GM12878 (cell line): ENCODE data around the gene ARMC2. TPM values are rescaled to one million over a fixed set of nuclear protein-coding genes. Genes with fewer than 3 reads are reported as not detected.
"Not testable (repeated sequence)": the region's sequence is repeated elsewhere in the genome, so short reads cannot be mapped to it uniquely, and the experiment has no call there.

Source experiments
- ATAC-seq: fragments of 200-7000 bp; cut with Tn5 transposase; 3 replicates; pipeline ENCODE4 v1.9.1; 2020; ENCODE audit warnings: mild to moderate bottlenecking, moderate library complexity
- BruUV-seq: library from RNA; stranded (reverse); fragments of 400-500 nt; replicated peaks from 2 replicates; lab custom pipeline; 2021; lab: Mats Ljungman, UMichigan
- CTCF ChIA-PET: fragments of 300-600 bp; sonication (Branson Sonifier 250); formaldehyde crosslinking; extraction: SDS; loops from one replicate; lab custom pipeline; 2021; ENCODE audit warnings: inconsistent platforms; lab: Yijun Ruan, JAX
- POLR2A ChIA-PET: fragments of 350-600 bp; formaldehyde crosslinking; extraction: SDS; loops from one replicate; lab custom pipeline; 2021; ENCODE audit warnings: inconsistent platforms; lab: Charles Lee
- RAD21 ChIA-PET: fragments of 300-600 bp; sonication (Branson Sonifier 250); formaldehyde crosslinking; loops from one replicate; lab custom pipeline; 2023; ENCODE audit warnings: antibody characterized with exemption; ENCODE audit not compliant: unreplicated experiment; lab: Charles Lee
- SMC1A ChIA-PET: fragments of 300-600 bp; sonication (Branson Sonifier 250); formaldehyde crosslinking; loops from one replicate; lab custom pipeline; 2023; ENCODE audit not compliant: unreplicated experiment, uncharacterized antibody; lab: Charles Lee
- DNase-seq: peaks from one replicate; pipeline ENCODE4 v3.0.0-alpha.2; 2011; ENCODE audit warnings: low read depth, low spot score
- FAIRE-seq: peaks from 3 replicates; lab custom pipeline; 2011; peaks lifted over from hg19 to GRCh38; lab: Jason Lieb, UNC
- H2AFZ ChIP-seq: 2 replicates; pipeline ENCODE4 v1.6.0; 2011; ENCODE audit warnings: low read depth, low read length, control low read depth; ENCODE audit not compliant: control insufficient read depth
- H3K27ac ChIP-seq: 2 replicates; pipeline ENCODE4 v1.5.1; 2011; ENCODE audit warnings: control low read depth; ENCODE audit not compliant: control insufficient read depth, insufficient read depth
- H3K27me3 ChIP-seq, 2 experiments: replicated peaks in 1 of 2; 2 replicates each; pipeline versions ENCODE4 v1.6.0 to v1.6.1; 2011; ENCODE audit warnings: low read length in 1 of 2; ENCODE audit not compliant: control insufficient read depth in 2 of 2, insufficient read depth in 2 of 2
- H3K36me3 ChIP-seq, 2 experiments: 2 replicates each; pipeline ENCODE4 v1.5.1; 2011; ENCODE audit warnings: low read length in 1 of 2; ENCODE audit not compliant: control insufficient read depth in 2 of 2, insufficient read depth in 2 of 2
- H3K4me1 ChIP-seq: 2 replicates; pipeline ENCODE4 v1.6.1; 2011; ENCODE audit warnings: mild to moderate bottlenecking, low read length, moderate library complexity, mixed read lengths; ENCODE audit not compliant: control insufficient read depth, insufficient read depth
- H3K4me2 ChIP-seq: 2 replicates; pipeline ENCODE4 v1.6.0; 2011; ENCODE audit warnings: control low read depth; ENCODE audit not compliant: control insufficient read depth, insufficient read depth
- H3K4me3 ChIP-seq: fragments of 200-600 bp; sonication (generic); 2 replicates; pipeline ENCODE4 v1.5.1; 2016
- H3K79me2 ChIP-seq: 2 replicates; pipeline ENCODE4 v1.6.0; 2011; ENCODE audit warnings: low read length; ENCODE audit not compliant: control insufficient read depth, insufficient read depth
- H3K9ac ChIP-seq: 2 replicates; pipeline ENCODE4 v1.8.0; 2011; ENCODE audit warnings: low read length, control low read depth, mixed read lengths; ENCODE audit not compliant: control insufficient read depth, insufficient read depth
- H3K9me3 ChIP-seq: replicated peaks from 3 replicates; pipeline ENCODE4 v1.5.1; 2011; ENCODE audit warnings: mild to moderate bottlenecking, low read length; ENCODE audit not compliant: control insufficient read depth, insufficient read depth
- H4K20me1 ChIP-seq: 2 replicates; pipeline ENCODE4 v1.6.0; 2011; ENCODE audit not compliant: control insufficient read depth, insufficient read depth
- BHLHE40 ChIP-seq, 2 experiments: fragments of 450-650 bp in 1 of 2; IDR thresholded peaks; 2 replicates each; pipeline ENCODE4 v1.6.1; 2011 to 2017; ENCODE audit warnings: low read depth in 2 of 2, borderline replicate concordance in 1 of 2, improper control_type of control experiment in 1 of 2, low read length in 1 of 2, mild to moderate bottlenecking in 1 of 2
- FOXM1 ChIP-seq: IDR thresholded peaks from 2 replicates; pipeline ENCODE4 v1.6.1; 2012; ENCODE audit warnings: low read depth, mild to moderate bottlenecking, inconsistent platforms, low read length, moderate library complexity
- MXI1 ChIP-seq: fragments of 150-350 bp; IDR thresholded peaks from 2 replicates; pipeline ENCODE4 v1.6.1; 2011; ENCODE audit warnings: low read depth, mild to moderate bottlenecking, inconsistent platforms, low read length, improper control_type of control experiment
- POU2F2 ChIP-seq: IDR thresholded peaks from 3 replicates; pipeline ENCODE4 v1.6.1; 2011; ENCODE audit warnings: low read depth, mild to moderate bottlenecking, low read length, borderline replicate concordance
- SP1 ChIP-seq: IDR thresholded peaks from one replicate; pipeline ENCODE4 v1.6.1; 2011; ENCODE audit warnings: low read depth, low read length
- STAT3 ChIP-seq: IDR thresholded peaks from 2 replicates; pipeline ENCODE4 v1.6.1; 2011; ENCODE audit warnings: low read depth, low read length, improper control_type of control experiment
- YBX1 ChIP-seq: fragments of 450-650 bp; IDR thresholded peaks from 2 replicates; pipeline ENCODE4 v1.6.1; 2016; ENCODE audit warnings: antibody characterized with exemption
- WGBS: methylation state at CpG from one replicate; pipeline ENCODE4 v1.1.6; 2016; ENCODE audit warnings: low lambda C conversion rate; ENCODE audit not compliant: insufficient replicate concordance, insufficient coverage; ENCODE audit errors: missing lambda C conversion rate; 5-methylcytosine and 5-hydroxymethylcytosine counted together
- in situ Hi-C: fragments of 300-500 bp; cut with MboI; formaldehyde crosslinking; loops from 9 replicates; pipeline ENCODE4 v1.14.3; 2018; ENCODE audit warnings: mixed read lengths
- intact Hi-C: fragments of 100-400 bp; cut with micrococcal nuclease; formaldehyde crosslinking; loops from one replicate; pipeline ENCODE4 v1.14.2; 2022; ENCODE audit not compliant: unreplicated experiment
- polyA plus RNA-seq, 11 experiments: library from polyadenylated mRNA; depleted of rRNA in 4 of 11; unstranded in 6 of 11; stranded (reverse) in 5 of 11; fragments of >200 nt; fragmentation: Nextera tagmentation in 4 of 11; fragmentation: Illumina TruSeq in 1 of 11; extraction: Ambion mirVana in 4 of 11; extraction: Trizol in 1 of 11; gene quantifications; 1 replicate in 1 of 11; 2 replicates in 10 of 11; pipeline versions ENCODE4 v1.2.1 to v1.2.3, GENCODE V29; 2011 to 2016; ENCODE audit warnings: inconsistent platforms in 2 of 11, missing spikeins in 2 of 11, low read depth in 1 of 11
- total RNA-seq, 4 experiments: library from RNA; depleted of rRNA in 3 of 4; stranded (reverse); fragments of >200 nt in 3 of 4; fragmentation: Illumina TruSeq in 1 of 4; extraction: Trizol in 1 of 4; gene quantifications; 2 replicates each; pipeline versions ENCODE4 v1.2.1 to v1.2.3, GENCODE V29; 2013 to 2021
- TF ChIP-seq, protein P1 (sequence below), 3 experiments: IDR thresholded peaks in 2 of 3; conservative IDR thresholded peaks in 1 of 3; 2 replicates each; pipeline ENCODE4 v1.5.1; 2011; ENCODE audit warnings: low read depth in 3 of 3, low read length in 3 of 3, mild to moderate bottlenecking in 3 of 3, control low read depth in 2 of 3, moderate library complexity in 2 of 3, inconsistent platforms in 1 of 3, mixed read lengths in 1 of 3; ENCODE audit not compliant: control insufficient read depth in 2 of 3, insufficient read depth in 1 of 3; ENCODE audit errors: extremely low read depth in 1 of 3

Gene ARMC2
- total and polyA plus RNA-seq, 10 of the 15 experiments (the other 5 are each of a cell fraction or from before 2014, with no cell fraction given): 0.06 to 0.33 (median 0.21) TPM; not detected in 5

DNA sequence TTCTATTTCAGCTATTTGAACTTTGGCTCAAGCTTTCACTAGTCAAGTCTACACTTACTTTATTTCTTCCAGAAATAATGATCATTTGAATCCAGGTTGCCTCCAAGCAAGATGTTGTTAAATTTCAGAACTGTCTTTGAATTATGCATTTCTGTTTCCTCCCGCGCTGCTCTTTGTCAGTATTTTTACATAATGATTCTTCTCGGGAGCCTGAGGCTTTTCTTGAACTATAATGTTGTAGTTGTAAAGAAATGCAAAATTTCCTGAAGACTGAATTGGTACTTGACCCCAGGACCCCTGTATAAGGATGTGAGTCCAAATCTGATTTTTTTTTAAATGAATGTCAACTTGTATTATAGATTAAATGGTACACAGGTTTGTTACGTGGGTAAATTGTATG is 80.4 kb downstream of the ARMC2 start:
- no peak overlapping the region for H3K9ac ChIP-seq
- ChIA-PET SMC1A (interaction anchor here (1.5 kb wide), 1 partner anchor 143 kb away, joined by 3 read pairs; no protein-coding TSS in a partner anchor), RAD21 (no interaction called here), CTCF (interaction anchor here (0.8 kb wide), 1 partner anchor 11 kb away, joined by 3 read pairs; no protein-coding TSS in a partner anchor), POLR2A (interaction anchor here (0.5 to 0.6 kb wide), 2 partner anchors 12 to 237 kb away, joined by 3 to 4 read pairs; no protein-coding TSS in a partner anchor)
- TF ChIP-seq STAT3 (no peak), SP1 (no peak), POU2F2 (no peak), BHLHE40 (IDR thresholded peaks at IDR 0.05; ENCODE audit: borderline replicate concordance in 1 of 2, low read depth in 2 of 2, low read length in 1 of 2) (no peak), FOXM1 (no peak), YBX1 (no peak), MXI1 (no peak)
- TF ChIP-seq, protein P1, sequence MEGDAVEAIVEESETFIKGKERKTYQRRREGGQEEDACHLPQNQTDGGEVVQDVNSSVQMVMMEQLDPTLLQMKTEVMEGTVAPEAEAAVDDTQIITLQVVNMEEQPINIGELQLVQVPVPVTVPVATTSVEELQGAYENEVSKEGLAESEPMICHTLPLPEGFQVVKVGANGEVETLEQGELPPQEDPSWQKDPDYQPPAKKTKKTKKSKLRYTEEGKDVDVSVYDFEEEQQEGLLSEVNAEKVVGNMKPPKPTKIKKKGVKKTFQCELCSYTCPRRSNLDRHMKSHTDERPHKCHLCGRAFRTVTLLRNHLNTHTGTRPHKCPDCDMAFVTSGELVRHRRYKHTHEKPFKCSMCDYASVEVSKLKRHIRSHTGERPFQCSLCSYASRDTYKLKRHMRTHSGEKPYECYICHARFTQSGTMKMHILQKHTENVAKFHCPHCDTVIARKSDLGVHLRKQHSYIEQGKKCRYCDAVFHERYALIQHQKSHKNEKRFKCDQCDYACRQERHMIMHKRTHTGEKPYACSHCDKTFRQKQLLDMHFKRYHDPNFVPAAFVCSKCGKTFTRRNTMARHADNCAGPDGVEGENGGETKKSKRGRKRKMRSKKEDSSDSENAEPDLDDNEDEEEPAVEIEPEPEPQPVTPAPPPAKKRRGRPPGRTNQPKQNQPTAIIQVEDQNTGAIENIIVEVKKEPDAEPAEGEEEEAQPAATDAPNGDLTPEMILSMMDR (IDR thresholded peaks at IDR 0.05 in 2 of 3, conservative IDR thresholded peaks at IDR 0.05 in 1 of 3; ENCODE audit: control insufficient read depth in 2 of 3, extremely low read depth in 1 of 3, insufficient read depth in 1 of 3, low read depth in 3 of 3, low read length in 3 of 3): no peak
- no TSS peak for BruUV-seq
- no peak overlapping the region for H3K27ac ChIP-seq
- H3K36me3 ChIP-seq: no peaks in the 10 kb centered on the region
- ATAC-seq: no peak
- 93% methylated on average over 4 of the region's 4 CpGs for WGBS
- H3K79me2 ChIP-seq: no peaks in the 10 kb centered on the region
- no peak overlapping the region for H3K4me2 ChIP-seq
- no peaks in the 10 kb centered on the region for H3K4me1 ChIP-seq
- no peak overlapping the region for H2AFZ ChIP-seq
- no peak overlapping the region for H3K4me3 ChIP-seq
- in situ Hi-C loops (no loop called here), intact Hi-C loops (no loop called here)
- no peaks in the 10 kb centered on the region for H3K9me3 ChIP-seq
- no peak for FAIRE-seq
- no peaks in the 10 kb centered on the region; a peak in 3 of 4 replicates for H3K27me3 ChIP-seq
- DNase-seq: no peak
- no peaks in the 10 kb centered on the region for H4K20me1 ChIP-seq

DNA sequence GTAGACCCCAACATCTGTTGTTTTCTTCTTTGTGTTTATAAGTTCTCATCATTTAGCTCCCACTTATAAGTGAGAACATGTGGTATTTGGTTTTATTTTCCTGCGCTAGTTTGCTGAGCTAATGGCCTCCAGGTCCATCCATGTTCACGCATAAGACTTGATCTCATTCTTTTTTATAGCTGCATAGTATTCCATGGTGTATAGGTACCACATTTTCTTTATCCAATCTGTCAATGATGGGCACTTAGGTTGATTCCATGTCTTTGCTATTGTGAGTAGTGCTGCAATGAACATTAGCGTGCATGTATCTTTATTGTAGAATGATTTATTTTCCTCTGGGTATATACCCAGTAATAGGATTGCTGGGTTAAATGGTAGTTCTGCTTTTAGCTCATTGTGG is 82.9 kb downstream of the ARMC2 start:
- H2AFZ ChIP-seq, BruUV-seq, H3K79me2 ChIP-seq, intact Hi-C loops, H3K9me3 ChIP-seq, ATAC-seq, in situ Hi-C loops, H3K36me3 ChIP-seq, RAD21 ChIA-PET, H3K4me2 ChIP-seq, H3K4me3 ChIP-seq, H4K20me1 ChIP-seq, H3K4me1 ChIP-seq, POLR2A ChIA-PET, H3K27ac ChIP-seq, H3K9ac ChIP-seq, DNase-seq, H3K27me3 ChIP-seq, FAIRE-seq: not testable (repeated sequence)
- 97% methylated on average over 3 of the region's 3 CpGs for WGBS
- SMC1A ChIA-PET: interaction anchor here (0.9 to 1.6 kb wide), 2 partner anchors 13 to 23 kb away, joined by 3 read pairs; no protein-coding TSS in a partner anchor
- CTCF ChIA-PET: interaction anchor here (1.2 to 1.8 kb wide), 2 partner anchors 16 to 49 kb away, joined by 3 to 7 read pairs; no protein-coding TSS in a partner anchor
